HepG2 (cell line): ENCODE results near the gene RGS19. TPM values are rescaled to one million over a fixed set of nuclear protein-coding genes. Genes with fewer than 3 reads are reported as not detected.

Experiments used
- ATF7-NPFF ChIP-seq: sonication (generic); formaldehyde crosslinking; IDR thresholded peaks from 2 replicates; pipeline ENCODE4 v1.8.1; 2023; ENCODE audit warnings: mild to moderate bottlenecking, low read depth, missing genetic modification reagents, moderate library complexity
- CCDC6 ChIP-seq: sonication (generic); formaldehyde crosslinking; IDR thresholded peaks from 2 replicates; pipeline ENCODE4 v1.8.1; 2022; ENCODE audit warnings: mild to moderate bottlenecking, missing genetic modification reagents, moderate library complexity
- MYC ChIP-seq: sonication (generic); formaldehyde crosslinking; IDR thresholded peaks from 2 replicates; pipeline ENCODE4 v1.9.0; 2021; ENCODE audit warnings: missing genetic modification reagents, borderline replicate concordance
- MYNN ChIP-seq: sonication (generic); formaldehyde crosslinking; IDR thresholded peaks from 2 replicates; pipeline ENCODE4 v1.4.0; 2020; ENCODE audit warnings: mild to moderate bottlenecking, low read depth, missing genetic modification reagents
- ZNF101 ChIP-seq: sonication (generic); formaldehyde crosslinking; IDR thresholded peaks from 2 replicates; pipeline ENCODE4 v1.4.0; 2020; ENCODE audit warnings: mild to moderate bottlenecking, low read depth, missing genetic modification reagents, borderline replicate concordance
- ZNF20 ChIP-seq: sonication (generic); formaldehyde crosslinking; IDR thresholded peaks from 2 replicates; pipeline ENCODE4 v1.4.0; 2020; ENCODE audit warnings: mild to moderate bottlenecking, moderate library complexity, missing genetic modification reagents
- ZNF232 ChIP-seq: sonication (generic); formaldehyde crosslinking; IDR thresholded peaks from 2 replicates; pipeline ENCODE4 v1.4.0; 2020; ENCODE audit warnings: missing genetic modification reagents, borderline replicate concordance
- ZNF724P ChIP-seq: sonication (generic); formaldehyde crosslinking; IDR thresholded peaks from 2 replicates; pipeline ENCODE4 v1.8.0; 2022; ENCODE audit warnings: missing genetic modification reagents, borderline replicate concordance
- polyA plus RNA-seq, 8 experiments: library from polyadenylated mRNA; depleted of rRNA in 3 of 8; stranded (reverse) in 7 of 8; unstranded in 1 of 8; fragments of >200 nt; fragmentation: Illumina TruSeq in 4 of 8; extraction: Trizol in 4 of 8; gene quantifications; 2 replicates each; pipeline versions ENCODE4 v1.2.1 to v1.2.3, GENCODE V29; 2011 to 2016; ENCODE audit warnings: low read depth in 4 of 8, missing spikeins in 1 of 8, mixed read lengths in 1 of 8; ENCODE audit not compliant: insufficient read depth in 1 of 8
- total RNA-seq, 5 experiments: library from RNA; depleted of rRNA; stranded (reverse); fragments of >200 nt; fragmentation: Illumina TruSeq; extraction: Trizol; gene quantifications; 2 replicates each; pipeline ENCODE4 v1.2.3, GENCODE V29; 2016; ENCODE audit warnings: low read depth in 1 of 5
- TF ChIP-seq, protein P1 (sequence below): sonication (generic); formaldehyde crosslinking; conservative IDR thresholded peaks from 2 replicates; pipeline ENCODE4 v1.4.0; 2020; ENCODE audit warnings: missing genetic modification reagents
- TF ChIP-seq, protein P2 (sequence below): sonication (generic); formaldehyde crosslinking; IDR thresholded peaks from 2 replicates; pipeline ENCODE4 v1.4.0; 2020; ENCODE audit warnings: missing genetic modification reagents, mild to moderate bottlenecking, borderline replicate concordance
- TF ChIP-seq, protein P3 (sequence below): sonication (generic); formaldehyde crosslinking; IDR thresholded peaks from 2 replicates; pipeline ENCODE4 v1.4.0; 2020; ENCODE audit warnings: missing genetic modification reagents
- TF ChIP-seq, protein P4 (sequence below): IDR thresholded peaks from 2 replicates; pipeline ENCODE4 v1.6.1; 2018; ENCODE audit warnings: missing genetic modification reagents
- TF ChIP-seq, protein P5 (sequence below), 2 experiments: sonication (generic) in 1 of 2; formaldehyde crosslinking in 1 of 2; IDR thresholded peaks; 2 replicates each; pipeline versions ENCODE4 v1.4.0 to v1.6.1; 2016 to 2020; ENCODE audit warnings: borderline replicate concordance in 1 of 2, low read depth in 1 of 2, mild to moderate bottlenecking in 1 of 2, missing genetic modification reagents in 1 of 2

Gene RGS19
- total and polyA plus RNA-seq, 2 of the 13 experiments (the other 11 are each of a cell fraction or from before 2014, with no cell fraction given), result 10.7 to 11.9 TPM

GRCh38 chr20:64062596-64063388 lies 16.5 kb downstream of the RGS19 start, which contains the start of gene TCEA2 (continued):
- TF ChIP-seq, protein P1, sequence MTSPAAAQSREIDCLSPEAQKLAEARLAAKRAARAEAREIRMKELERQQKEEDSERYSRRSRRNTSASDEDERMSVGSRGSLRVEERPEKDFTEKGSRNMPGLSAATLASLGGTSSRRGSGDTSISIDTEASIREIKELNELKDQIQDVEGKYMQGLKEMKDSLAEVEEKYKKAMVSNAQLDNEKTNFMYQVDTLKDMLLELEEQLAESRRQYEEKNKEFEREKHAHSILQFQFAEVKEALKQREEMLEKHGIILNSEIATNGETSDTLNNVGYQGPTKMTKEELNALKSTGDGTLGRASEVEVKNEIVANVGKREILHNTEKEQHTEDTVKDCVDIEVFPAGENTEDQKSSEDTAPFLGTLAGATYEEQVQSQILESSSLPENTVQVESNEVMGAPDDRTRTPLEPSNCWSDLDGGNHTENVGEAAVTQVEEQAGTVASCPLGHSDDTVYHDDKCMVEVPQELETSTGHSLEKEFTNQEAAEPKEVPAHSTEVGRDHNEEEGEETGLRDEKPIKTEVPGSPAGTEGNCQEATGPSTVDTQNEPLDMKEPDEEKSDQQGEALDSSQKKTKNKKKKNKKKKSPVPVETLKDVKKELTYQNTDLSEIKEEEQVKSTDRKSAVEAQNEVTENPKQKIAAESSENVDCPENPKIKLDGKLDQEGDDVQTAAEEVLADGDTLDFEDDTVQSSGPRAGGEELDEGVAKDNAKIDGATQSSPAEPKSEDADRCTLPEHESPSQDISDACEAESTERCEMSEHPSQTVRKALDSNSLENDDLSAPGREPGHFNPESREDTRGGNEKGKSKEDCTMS (CRISPR knock-in tag), result peak; percentile 41
- TF ChIP-seq ATF7-NPFF (CRISPR knock-in tag), result peak; percentile 55; the same call in 1 of the 2 replicates
- peak; percentile 95 for TF ChIP-seq MYC (CRISPR knock-in tag)
- TF ChIP-seq, protein P2, sequence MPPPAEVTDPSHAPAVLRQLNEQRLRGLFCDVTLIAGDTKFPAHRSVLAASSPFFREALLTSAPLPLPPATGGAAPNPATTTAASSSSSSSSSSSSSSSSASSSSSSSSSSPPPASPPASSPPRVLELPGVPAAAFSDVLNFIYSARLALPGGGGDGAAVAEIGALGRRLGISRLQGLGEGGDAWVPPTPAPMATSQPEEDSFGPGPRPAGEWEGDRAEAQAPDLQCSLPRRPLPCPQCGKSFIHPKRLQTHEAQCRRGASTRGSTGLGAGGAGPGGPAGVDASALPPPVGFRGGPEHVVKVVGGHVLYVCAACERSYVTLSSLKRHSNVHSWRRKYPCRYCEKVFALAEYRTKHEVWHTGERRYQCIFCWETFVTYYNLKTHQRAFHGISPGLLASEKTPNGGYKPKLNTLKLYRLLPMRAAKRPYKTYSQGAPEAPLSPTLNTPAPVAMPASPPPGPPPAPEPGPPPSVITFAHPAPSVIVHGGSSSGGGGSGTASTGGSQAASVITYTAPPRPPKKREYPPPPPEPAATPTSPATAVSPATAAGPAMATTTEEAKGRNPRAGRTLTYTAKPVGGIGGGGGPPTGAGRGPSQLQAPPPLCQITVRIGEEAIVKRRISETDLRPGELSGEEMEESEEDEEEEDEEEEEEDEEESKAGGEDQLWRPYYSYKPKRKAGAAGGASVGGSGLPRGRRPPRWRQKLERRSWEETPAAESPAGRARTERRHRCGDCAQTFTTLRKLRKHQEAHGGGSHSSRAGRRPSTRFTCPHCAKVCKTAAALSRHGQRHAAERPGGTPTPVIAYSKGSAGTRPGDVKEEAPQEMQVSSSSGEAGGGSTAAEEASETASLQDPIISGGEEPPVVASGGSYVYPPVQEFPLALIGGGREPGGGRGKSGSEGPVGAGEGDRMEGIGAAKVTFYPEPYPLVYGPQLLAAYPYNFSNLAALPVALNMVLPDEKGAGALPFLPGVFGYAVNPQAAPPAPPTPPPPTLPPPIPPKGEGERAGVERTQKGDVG (CRISPR knock-in tag), result peak; percentile 90
- no peak for TF ChIP-seq ZNF101
- peak; percentile 91; the same call in 1 of the 2 replicates for TF ChIP-seq CCDC6 (CRISPR knock-in tag)
- peak; percentile 91; the same call in 1 of the 2 replicates for TF ChIP-seq ZNF232 (CRISPR knock-in tag)
- TF ChIP-seq, protein P3, sequence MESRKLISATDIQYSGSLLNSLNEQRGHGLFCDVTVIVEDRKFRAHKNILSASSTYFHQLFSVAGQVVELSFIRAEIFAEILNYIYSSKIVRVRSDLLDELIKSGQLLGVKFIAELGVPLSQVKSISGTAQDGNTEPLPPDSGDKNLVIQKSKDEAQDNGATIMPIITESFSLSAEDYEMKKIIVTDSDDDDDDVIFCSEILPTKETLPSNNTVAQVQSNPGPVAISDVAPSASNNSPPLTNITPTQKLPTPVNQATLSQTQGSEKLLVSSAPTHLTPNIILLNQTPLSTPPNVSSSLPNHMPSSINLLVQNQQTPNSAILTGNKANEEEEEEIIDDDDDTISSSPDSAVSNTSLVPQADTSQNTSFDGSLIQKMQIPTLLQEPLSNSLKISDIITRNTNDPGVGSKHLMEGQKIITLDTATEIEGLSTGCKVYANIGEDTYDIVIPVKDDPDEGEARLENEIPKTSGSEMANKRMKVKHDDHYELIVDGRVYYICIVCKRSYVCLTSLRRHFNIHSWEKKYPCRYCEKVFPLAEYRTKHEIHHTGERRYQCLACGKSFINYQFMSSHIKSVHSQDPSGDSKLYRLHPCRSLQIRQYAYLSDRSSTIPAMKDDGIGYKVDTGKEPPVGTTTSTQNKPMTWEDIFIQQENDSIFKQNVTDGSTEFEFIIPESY (CRISPR knock-in tag), result peak; percentile 74
- TF ChIP-seq, protein P4, sequence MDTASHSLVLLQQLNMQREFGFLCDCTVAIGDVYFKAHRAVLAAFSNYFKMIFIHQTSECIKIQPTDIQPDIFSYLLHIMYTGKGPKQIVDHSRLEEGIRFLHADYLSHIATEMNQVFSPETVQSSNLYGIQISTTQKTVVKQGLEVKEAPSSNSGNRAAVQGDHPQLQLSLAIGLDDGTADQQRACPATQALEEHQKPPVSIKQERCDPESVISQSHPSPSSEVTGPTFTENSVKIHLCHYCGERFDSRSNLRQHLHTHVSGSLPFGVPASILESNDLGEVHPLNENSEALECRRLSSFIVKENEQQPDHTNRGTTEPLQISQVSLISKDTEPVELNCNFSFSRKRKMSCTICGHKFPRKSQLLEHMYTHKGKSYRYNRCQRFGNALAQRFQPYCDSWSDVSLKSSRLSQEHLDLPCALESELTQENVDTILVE (CRISPR knock-in tag), result peak; percentile 92
- TF ChIP-seq MYNN (CRISPR knock-in tag), result peak; percentile 96; the same call in 1 of the 2 replicates
- TF ChIP-seq ZNF724P (CRISPR knock-in tag), result peak; percentile 68; the same call in 1 of the 2 replicates
- 0 out of 2 replicates have a peak, but pooled peaks have one; percentile 90 for TF ChIP-seq ZNF20 (CRISPR knock-in tag)
- TF ChIP-seq, protein P5, sequence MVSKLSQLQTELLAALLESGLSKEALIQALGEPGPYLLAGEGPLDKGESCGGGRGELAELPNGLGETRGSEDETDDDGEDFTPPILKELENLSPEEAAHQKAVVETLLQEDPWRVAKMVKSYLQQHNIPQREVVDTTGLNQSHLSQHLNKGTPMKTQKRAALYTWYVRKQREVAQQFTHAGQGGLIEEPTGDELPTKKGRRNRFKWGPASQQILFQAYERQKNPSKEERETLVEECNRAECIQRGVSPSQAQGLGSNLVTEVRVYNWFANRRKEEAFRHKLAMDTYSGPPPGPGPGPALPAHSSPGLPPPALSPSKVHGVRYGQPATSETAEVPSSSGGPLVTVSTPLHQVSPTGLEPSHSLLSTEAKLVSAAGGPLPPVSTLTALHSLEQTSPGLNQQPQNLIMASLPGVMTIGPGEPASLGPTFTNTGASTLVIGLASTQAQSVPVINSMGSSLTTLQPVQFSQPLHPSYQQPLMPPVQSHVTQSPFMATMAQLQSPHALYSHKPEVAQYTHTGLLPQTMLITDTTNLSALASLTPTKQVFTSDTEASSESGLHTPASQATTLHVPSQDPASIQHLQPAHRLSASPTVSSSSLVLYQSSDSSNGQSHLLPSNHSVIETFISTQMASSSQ (IDR thresholded peaks at IDR 0.05; ENCODE audit: low read depth), result no peak; the same call in 1 of the 2 replicates
- TF ChIP-seq, protein P5 (CRISPR knock-in tag; IDR thresholded peaks at IDR 0.05; ENCODE audit: borderline replicate concordance), result peak; percentile 74; the same call in 1 of the 2 replicates
